Measurements from ENCODE around the gene PSMG3. TPM values are rescaled to one million over a fixed set of nuclear protein-coding genes. Genes with fewer than 3 reads are reported as not detected.

PSMG3 gene, protein sequence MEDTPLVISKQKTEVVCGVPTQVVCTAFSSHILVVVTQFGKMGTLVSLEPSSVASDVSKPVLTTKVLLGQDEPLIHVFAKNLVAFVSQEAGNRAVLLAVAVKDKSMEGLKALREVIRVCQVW
- 20.8 and 30.1 TPM in 2 replicates for total RNA-seq (ENCODE audit: low replicate concordance)

DNA sequence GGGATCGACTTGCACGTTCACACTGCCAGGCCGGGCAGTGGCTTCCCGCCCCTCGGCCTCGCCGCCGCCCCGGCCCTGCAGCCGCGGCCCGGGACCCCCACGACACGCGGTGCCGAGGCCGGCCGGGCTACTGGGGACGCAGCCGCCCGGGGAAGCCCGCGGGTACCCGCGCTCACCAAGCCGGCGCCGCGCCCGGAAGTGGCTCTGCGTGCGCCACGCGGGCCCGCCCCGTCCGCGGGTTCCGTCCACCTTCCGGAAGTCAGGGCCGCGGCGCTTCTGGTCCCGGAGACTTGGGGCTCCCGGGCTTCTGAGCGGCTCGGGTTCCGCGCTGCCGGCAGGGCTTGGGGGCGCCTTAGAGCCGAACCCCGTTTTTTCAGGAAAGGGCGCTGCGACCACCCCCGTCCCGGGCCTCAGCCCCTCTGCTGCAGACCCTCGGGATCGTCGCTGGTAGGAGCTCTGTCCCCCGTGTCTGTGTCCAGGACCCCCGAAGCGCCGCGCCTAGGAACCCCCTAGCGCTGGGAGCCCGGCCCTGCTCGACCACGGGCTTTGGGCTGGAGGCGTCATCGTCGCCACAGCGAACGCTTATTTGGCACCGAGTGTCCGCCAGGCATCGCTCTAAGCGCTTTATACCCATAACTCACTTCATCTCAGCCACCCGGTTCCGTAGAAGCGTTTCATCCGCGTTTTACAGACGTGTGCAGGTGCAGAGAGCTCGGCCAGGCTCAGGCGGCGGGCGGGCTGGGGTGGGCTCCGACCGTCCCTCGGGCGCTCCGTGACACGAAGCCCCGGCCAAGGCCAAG lies at the start of gene PSMG3:
PSMG3 (minus strand) TSS at position 200 of the 800 bp plus-strand sequence. CDS start 693 bp downstream, outside the sequence.

DNA sequence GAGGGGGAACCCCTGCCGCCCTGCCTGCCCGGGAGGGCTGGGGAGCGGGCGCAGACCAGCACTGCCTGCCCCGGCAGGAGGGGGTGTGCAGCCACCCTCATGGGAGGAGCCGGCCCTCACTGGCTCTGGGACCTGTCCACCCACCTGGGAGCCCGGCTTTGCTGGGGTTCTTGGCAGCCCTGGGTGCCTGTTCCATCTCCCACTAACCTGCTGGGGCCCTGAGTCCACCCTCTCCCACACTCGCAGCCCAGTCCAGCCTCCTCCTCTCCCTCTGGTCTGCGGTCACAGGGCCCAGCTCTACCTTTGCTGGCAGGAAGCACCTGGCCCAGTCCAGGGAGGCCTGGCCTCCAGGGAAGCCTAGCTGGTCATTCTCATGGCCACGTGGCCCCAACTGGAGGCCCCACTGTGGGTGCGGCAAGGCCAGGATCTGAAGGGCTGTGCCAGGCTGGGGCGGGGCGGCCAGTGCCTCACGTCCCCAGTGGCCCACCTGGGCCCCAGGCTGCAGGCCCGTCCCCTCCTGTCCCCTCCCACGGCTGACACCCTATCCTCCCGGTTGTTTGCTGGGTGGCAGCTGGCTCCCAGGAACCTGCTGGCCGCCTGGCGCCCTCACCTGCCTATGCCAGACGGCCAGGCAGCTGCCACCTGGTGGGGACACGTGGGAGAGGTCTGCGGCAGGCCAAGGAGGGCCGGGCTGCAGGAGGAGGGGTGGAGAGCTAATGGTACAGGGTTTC lies 13.9 kb downstream of the PSMG3 start, which contains the start of gene TMEM184A:
TMEM184A (minus strand) TSS at position 393 of the 731 bp plus-strand sequence. CDS start 721 bp downstream, outside the sequence.

Other genes with a start within 250 kb of the PSMG3 start
- 13.7 and 17.1 TPM in 2 replicates for gene MICALL2, start 110.6 kb downstream of the PSMG3 start, total RNA-seq (ENCODE audit: low replicate concordance)
- gene INTS1, start 65.6 kb downstream of the PSMG3 start, total RNA-seq (ENCODE audit: low replicate concordance), result 31.0 and 31.7 TPM in 2 replicates
- 20.4 and 44.2 TPM in 2 replicates for gene MAFK, start 39.3 kb downstream of the PSMG3 start, total RNA-seq (ENCODE audit: low replicate concordance)
- gene TMEM184A, start 13.8 kb downstream of the PSMG3 start, total RNA-seq (ENCODE audit: low replicate concordance), result 0.53 TPM in 1 of 2 replicates, not detected in the other
- 0.08 and 3.2 TPM in 2 replicates for gene ELFN1, start 100.2 kb upstream of the PSMG3 start, total RNA-seq (ENCODE audit: low replicate concordance)

Measured in smooth muscle cell of the coronary artery (primary cell).